CD14-positive monocyte (primary cell): ENCODE measurements around the gene LCLAT1. TPM values are rescaled to one million over a fixed set of nuclear protein-coding genes. Genes with fewer than 3 reads are reported as not detected.

ENCODE experiments used
- DNase-seq, 3 donors: peaks; one replicate each; pipeline ENCODE4 v3.0.0-alpha.2; 2011 to 2022
- H2AFZ ChIP-seq: 2 replicates; pipeline ENCODE4 v1.6.0; 2012; ENCODE audit warnings: mild to moderate bottlenecking, low read depth, low read length, inconsistent platforms; ENCODE audit not compliant: insufficient read depth, poor library complexity, severe bottlenecking
- H3K27ac ChIP-seq, 2 donors: 1 replicate in 1 of 2; 2 replicates in 1 of 2; pipeline ENCODE4 v1.5.1; 2012 to 2013; ENCODE audit warnings: low read length in 2 of 2, control low read depth in 1 of 2, inconsistent platforms in 1 of 2, low read depth in 1 of 2, mild to moderate bottlenecking in 1 of 2
- H3K27me3 ChIP-seq, 2 donors: one replicate each; pipeline versions ENCODE4 v1.6.0 to v1.6.1; 2011 to 2013; ENCODE audit warnings: low read length in 2 of 2; ENCODE audit not compliant: control insufficient read depth in 2 of 2, insufficient read depth in 2 of 2
- H3K36me3 ChIP-seq, 2 donors: replicated peaks in 1 of 2; 1 replicate in 1 of 2; 2 replicates in 1 of 2; pipeline versions ENCODE4 v1.5.1 to v1.6.1; 2012 to 2013; ENCODE audit warnings: low read length in 2 of 2, control low read depth in 1 of 2, inconsistent platforms in 1 of 2, mild to moderate bottlenecking in 1 of 2; ENCODE audit not compliant: insufficient read depth in 2 of 2, control insufficient read depth in 1 of 2
- H3K4me1 ChIP-seq, 2 donors: 1 replicate in 1 of 2; 2 replicates in 1 of 2; pipeline versions ENCODE4 v1.5.1 to v1.6.1; 2012 to 2013; ENCODE audit warnings: low read length in 2 of 2, control low read depth in 1 of 2, inconsistent platforms in 1 of 2, mild to moderate bottlenecking in 1 of 2, moderate library complexity in 1 of 2; ENCODE audit not compliant: insufficient read depth in 2 of 2, control insufficient read depth in 1 of 2
- H3K4me2 ChIP-seq: replicated peaks from 2 replicates; pipeline ENCODE3; 2012; ENCODE audit warnings: low read length, moderate library complexity, mild to moderate bottlenecking; ENCODE audit not compliant: poor library complexity, severe bottlenecking; ENCODE audit errors: extremely low read depth
- H3K4me3 ChIP-seq, 3 experiments: fragments of 200-600 bp in 1 of 3; sonication (generic) in 1 of 3; replicated peaks in 1 of 3; 1 replicate in 2 of 3; 2 replicates in 1 of 3; pipeline ENCODE4 v1.5.1; 2011 to 2013; ENCODE audit warnings: low read length in 3 of 3, mild to moderate bottlenecking in 3 of 3, control low read depth in 2 of 3, low read depth in 2 of 3, inconsistent platforms in 1 of 3, moderate library complexity in 1 of 3
- H3K79me2 ChIP-seq: 2 replicates; pipeline ENCODE4 v1.6.0; 2012; ENCODE audit warnings: mild to moderate bottlenecking, control low read depth, inconsistent platforms, low read length, moderate library complexity; ENCODE audit not compliant: insufficient read depth
- H3K9ac ChIP-seq: 2 replicates; pipeline ENCODE4 v1.6.0; 2017; ENCODE audit warnings: low read length, mild to moderate bottlenecking; ENCODE audit not compliant: insufficient read depth, poor library complexity, severe bottlenecking
- H3K9me3 ChIP-seq, 2 donors: replicated peaks in 1 of 2; 1 replicate in 1 of 2; 2 replicates in 1 of 2; pipeline versions ENCODE4 v1.5.1 to v1.6.1; 2012 to 2013; ENCODE audit warnings: low read length in 2 of 2, control low read depth in 1 of 2; ENCODE audit not compliant: control insufficient read depth in 1 of 2, insufficient read depth in 1 of 2
- H4K20me1 ChIP-seq: 2 replicates; pipeline ENCODE4 v1.6.0; 2012; ENCODE audit warnings: mild to moderate bottlenecking, low read length, control low read depth, moderate library complexity; ENCODE audit not compliant: insufficient read depth
- H3K27ac Mint-ChIP-seq, 7 donors: one replicate each; pipeline ENCODE4 v1.8.0; 2020; ENCODE audit warnings: mild to moderate bottlenecking in 7 of 7, mixed read lengths in 7 of 7, moderate library complexity in 6 of 7, inconsistent platforms in 2 of 7
- H3K27me3 Mint-ChIP-seq, 3 donors: one replicate each; pipeline ENCODE4 v1.8.0; 2021 to 2022; ENCODE audit warnings: low read depth in 3 of 3, mild to moderate bottlenecking in 3 of 3, mixed read lengths in 3 of 3, moderate library complexity in 3 of 3, inconsistent platforms in 1 of 3
- H3K36me3 Mint-ChIP-seq, 2 donors: one replicate each; pipeline ENCODE4 v1.8.0; 2020; ENCODE audit warnings: mixed read lengths in 2 of 2, inconsistent platforms in 1 of 2, mild to moderate bottlenecking in 1 of 2
- H3K4me1 Mint-ChIP-seq: one replicate; pipeline ENCODE4 v1.8.0; 2020; ENCODE audit warnings: mild to moderate bottlenecking, mixed read lengths
- H3K4me3 Mint-ChIP-seq, 2 donors: one replicate each; pipeline ENCODE4 v1.8.0; 2020; ENCODE audit warnings: mild to moderate bottlenecking in 2 of 2, mixed read lengths in 2 of 2, moderate library complexity in 1 of 2
- H3K9me3 Mint-ChIP-seq, 7 donors: one replicate each; pipeline ENCODE4 v1.8.0; 2020 to 2022; ENCODE audit warnings: mixed read lengths in 7 of 7, mild to moderate bottlenecking in 6 of 7, moderate library complexity in 6 of 7, inconsistent platforms in 2 of 7
- WGBS: methylation state at CpG from one replicate; pipeline ENCODE4 v1.1.5; 2013; ENCODE audit warnings: missing lambda C conversion rate; ENCODE audit not compliant: insufficient coverage; 5-methylcytosine and 5-hydroxymethylcytosine counted together
- intact Hi-C, 2 donors: fragments of 100-400 bp; cut with micrococcal nuclease; formaldehyde crosslinking; loops; one replicate each; pipeline versions ENCODE4 v1.15.0 to v1.15.1; 2023
- polyA plus RNA-seq, 3 donors: library from polyadenylated mRNA; depleted of rRNA in 1 of 3; unstranded in 2 of 3; stranded (reverse) in 1 of 3; fragments of 300-500 nt in 2 of 3; fragments of >200 nt in 1 of 3; fragmentation: Illumina TruSeq in 2 of 3; gene quantifications; 1 replicate in 2 of 3; 2 replicates in 1 of 3; pipeline ENCODE4 v1.2.3, GENCODE V29; 2012 to 2021
- TF ChIP-seq, protein P1 (sequence below): fragments of 200-600 bp; IDR thresholded peaks from one replicate; pipeline ENCODE4 v1.8.0; 2022; ENCODE audit warnings: antibody characterized with exemption, mild to moderate bottlenecking

The LCLAT1 gene
- polyA plus RNA-seq, 3 donors, result 1.2 to 5.7 (median 1.3) TPM

DNA sequence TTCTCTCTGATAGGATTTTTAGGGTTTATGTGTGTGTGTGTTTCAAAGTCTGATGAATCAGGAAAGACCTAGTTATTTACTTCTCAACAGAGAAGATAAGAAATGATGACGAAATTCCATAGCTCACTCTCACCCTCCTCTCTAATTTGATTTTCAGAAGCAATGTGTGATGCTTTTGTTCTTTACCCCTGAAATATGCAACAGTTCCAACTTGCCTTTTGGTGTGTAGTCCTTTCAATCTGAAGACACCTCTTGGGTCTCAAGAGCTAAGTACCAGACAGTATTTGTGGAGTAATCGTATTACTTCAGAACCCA, 18.7 kb upstream of the LCLAT1 start:
- H3K27me3 Mint-ChIP-seq, result peaks cover 1 to 2% (median 2%) of the 10 kb centered on the region in 3 donors
- no peak overlapping the region for H2AFZ ChIP-seq
- H3K27ac ChIP-seq, result no peak overlapping the region
- intact Hi-C loops, result no loop called here
- TF ChIP-seq, protein P1, sequence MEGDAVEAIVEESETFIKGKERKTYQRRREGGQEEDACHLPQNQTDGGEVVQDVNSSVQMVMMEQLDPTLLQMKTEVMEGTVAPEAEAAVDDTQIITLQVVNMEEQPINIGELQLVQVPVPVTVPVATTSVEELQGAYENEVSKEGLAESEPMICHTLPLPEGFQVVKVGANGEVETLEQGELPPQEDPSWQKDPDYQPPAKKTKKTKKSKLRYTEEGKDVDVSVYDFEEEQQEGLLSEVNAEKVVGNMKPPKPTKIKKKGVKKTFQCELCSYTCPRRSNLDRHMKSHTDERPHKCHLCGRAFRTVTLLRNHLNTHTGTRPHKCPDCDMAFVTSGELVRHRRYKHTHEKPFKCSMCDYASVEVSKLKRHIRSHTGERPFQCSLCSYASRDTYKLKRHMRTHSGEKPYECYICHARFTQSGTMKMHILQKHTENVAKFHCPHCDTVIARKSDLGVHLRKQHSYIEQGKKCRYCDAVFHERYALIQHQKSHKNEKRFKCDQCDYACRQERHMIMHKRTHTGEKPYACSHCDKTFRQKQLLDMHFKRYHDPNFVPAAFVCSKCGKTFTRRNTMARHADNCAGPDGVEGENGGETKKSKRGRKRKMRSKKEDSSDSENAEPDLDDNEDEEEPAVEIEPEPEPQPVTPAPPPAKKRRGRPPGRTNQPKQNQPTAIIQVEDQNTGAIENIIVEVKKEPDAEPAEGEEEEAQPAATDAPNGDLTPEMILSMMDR, result no peak
- no CpG with 5 or more reads among the region's 2 CpGs for WGBS
- no peak overlapping the region for H3K4me3 ChIP-seq
- H3K36me3 Mint-ChIP-seq, result no peaks in the 10 kb centered on the region
- H3K9me3 Mint-ChIP-seq, result peaks cover 0 to 3% (median 0%) of the 10 kb centered on the region in 7 donors
- no peaks in the 10 kb centered on the region for H3K4me1 ChIP-seq
- H3K9me3 ChIP-seq, result no peaks in the 10 kb centered on the region
- no peak for DNase-seq
- no peak overlapping the region for H3K4me2 ChIP-seq
- H3K27me3 ChIP-seq, result no peaks in the 10 kb centered on the region
- no peaks in the 10 kb centered on the region for H4K20me1 ChIP-seq
- H3K36me3 ChIP-seq, result no peaks in the 10 kb centered on the region
- no peak overlapping the region for H3K4me3 Mint-ChIP-seq
- H3K9ac ChIP-seq, result no peak overlapping the region
- no peaks in the 10 kb centered on the region for H3K79me2 ChIP-seq
- no peak overlapping the region for H3K27ac Mint-ChIP-seq
- peaks cover 13% of the 10 kb centered on the region for H3K4me1 Mint-ChIP-seq

DNA sequence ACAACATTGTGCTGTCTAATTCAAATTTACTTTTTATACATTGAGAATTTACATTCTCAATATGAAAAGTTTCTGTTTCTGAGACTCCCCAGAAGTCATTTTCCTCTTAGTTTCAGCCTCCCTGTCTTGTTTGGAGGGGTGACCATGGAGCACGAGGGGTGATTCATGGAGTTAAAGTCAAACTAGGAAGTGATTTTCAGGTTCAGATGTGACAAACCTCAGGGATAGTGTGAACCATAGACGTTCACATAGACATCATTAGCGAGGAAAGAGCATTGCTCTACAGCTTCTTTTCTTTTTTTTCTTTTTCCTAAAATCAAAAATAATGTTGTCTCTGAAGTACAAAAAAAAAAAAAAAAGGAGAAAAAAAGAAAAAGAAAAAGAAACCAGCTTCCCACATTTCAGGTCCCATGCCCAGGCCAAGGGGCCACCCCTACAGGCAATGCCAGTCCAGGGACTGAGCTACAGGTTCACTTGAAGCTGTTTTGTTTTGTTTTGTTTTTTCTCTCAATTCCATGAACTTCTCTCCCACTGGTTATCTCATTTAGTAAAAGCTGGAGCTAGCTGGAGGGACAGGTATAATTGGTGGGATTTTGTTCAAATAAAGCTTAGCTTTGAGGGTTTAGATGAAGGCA, 18.1 kb upstream of the LCLAT1 start:
- Histone ChIP-seq H3K4me2 (no peak overlapping the region), H3K4me1 (no peaks in the 10 kb centered on the region), H3K9me3 (no peaks in the 10 kb centered on the region), H3K27ac (no peak overlapping the region), H3K36me3 (no peaks in the 10 kb centered on the region), H3K9ac (no peak overlapping the region), H2AFZ (no peak overlapping the region), H4K20me1 (no peaks in the 10 kb centered on the region), H3K4me3 (no peak overlapping the region), H3K79me2 (no peaks in the 10 kb centered on the region), H3K27me3 (no peaks in the 10 kb centered on the region)
- DNase-seq, result no peak
- H3K27me3 Mint-ChIP-seq, result peaks cover 1 to 5% (median 2%) of the 10 kb centered on the region in 3 donors
- no CpG with 5 or more reads among the region's 3 CpGs for WGBS
- no peak overlapping the region for H3K27ac Mint-ChIP-seq
- peaks cover 13% of the 10 kb centered on the region for H3K4me1 Mint-ChIP-seq
- H3K9me3 Mint-ChIP-seq, result peaks cover 0 to 3% (median 0%) of the 10 kb centered on the region in 7 donors
- H3K36me3 Mint-ChIP-seq, result no peaks in the 10 kb centered on the region
- H3K4me3 Mint-ChIP-seq, result no peak overlapping the region
- intact Hi-C loops, result no loop called here
- TF ChIP-seq, protein P1, result no peak
